Measurements from ENCODE around the gene TOMM5.

The TOMM5 gene

DNA sequence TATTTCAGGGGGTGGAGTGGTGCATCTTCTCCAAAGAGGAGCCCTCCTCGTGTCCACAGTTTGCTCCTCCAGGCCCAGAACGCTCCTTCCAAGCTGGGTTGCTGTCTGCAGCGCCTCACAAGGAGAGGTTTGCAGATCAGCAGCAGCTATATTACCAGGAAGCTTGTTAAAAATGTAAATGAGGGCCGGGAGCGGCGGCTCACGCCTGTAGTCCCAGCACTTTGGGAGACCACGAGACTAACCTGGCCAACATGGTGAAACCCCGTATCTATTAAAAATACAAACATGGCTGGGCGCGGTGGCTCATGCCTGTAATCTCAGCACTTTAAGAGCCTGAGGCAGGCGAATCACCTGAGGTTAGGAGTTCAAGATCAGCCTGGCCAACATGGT, 33.4 kb upstream of the TOMM5 start:
- TF ChIP-seq, protein P1, sequence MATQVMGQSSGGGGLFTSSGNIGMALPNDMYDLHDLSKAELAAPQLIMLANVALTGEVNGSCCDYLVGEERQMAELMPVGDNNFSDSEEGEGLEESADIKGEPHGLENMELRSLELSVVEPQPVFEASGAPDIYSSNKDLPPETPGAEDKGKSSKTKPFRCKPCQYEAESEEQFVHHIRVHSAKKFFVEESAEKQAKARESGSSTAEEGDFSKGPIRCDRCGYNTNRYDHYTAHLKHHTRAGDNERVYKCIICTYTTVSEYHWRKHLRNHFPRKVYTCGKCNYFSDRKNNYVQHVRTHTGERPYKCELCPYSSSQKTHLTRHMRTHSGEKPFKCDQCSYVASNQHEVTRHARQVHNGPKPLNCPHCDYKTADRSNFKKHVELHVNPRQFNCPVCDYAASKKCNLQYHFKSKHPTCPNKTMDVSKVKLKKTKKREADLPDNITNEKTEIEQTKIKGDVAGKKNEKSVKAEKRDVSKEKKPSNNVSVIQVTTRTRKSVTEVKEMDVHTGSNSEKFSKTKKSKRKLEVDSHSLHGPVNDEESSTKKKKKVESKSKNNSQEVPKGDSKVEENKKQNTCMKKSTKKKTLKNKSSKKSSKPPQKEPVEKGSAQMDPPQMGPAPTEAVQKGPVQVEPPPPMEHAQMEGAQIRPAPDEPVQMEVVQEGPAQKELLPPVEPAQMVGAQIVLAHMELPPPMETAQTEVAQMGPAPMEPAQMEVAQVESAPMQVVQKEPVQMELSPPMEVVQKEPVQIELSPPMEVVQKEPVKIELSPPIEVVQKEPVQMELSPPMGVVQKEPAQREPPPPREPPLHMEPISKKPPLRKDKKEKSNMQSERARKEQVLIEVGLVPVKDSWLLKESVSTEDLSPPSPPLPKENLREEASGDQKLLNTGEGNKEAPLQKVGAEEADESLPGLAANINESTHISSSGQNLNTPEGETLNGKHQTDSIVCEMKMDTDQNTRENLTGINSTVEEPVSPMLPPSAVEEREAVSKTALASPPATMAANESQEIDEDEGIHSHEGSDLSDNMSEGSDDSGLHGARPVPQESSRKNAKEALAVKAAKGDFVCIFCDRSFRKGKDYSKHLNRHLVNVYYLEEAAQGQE (IDR thresholded peaks at IDR 0.05; ENCODE audit: low read depth), result no peak
- TF ChIP-seq NFIC (IDR thresholded peaks at IDR 0.05) (no peak), FOXM1 (IDR thresholded peaks at IDR 0.05; ENCODE audit: borderline replicate concordance, low read depth) (no peak), TEAD4 (IDR thresholded peaks at IDR 0.05) (no peak), CREB1 (IDR thresholded peaks at IDR 0.05; ENCODE audit: low read depth) (no peak), ZBTB7A (IDR thresholded peaks at IDR 0.05; ENCODE audit: low read depth) (no peak), RAD21 (IDR thresholded peaks at IDR 0.05; ENCODE audit: low read depth) (no peak), TAF1 (IDR thresholded peaks at IDR 0.05; ENCODE audit: low read depth) (no peak)
- TF ChIP-seq, protein P2, sequence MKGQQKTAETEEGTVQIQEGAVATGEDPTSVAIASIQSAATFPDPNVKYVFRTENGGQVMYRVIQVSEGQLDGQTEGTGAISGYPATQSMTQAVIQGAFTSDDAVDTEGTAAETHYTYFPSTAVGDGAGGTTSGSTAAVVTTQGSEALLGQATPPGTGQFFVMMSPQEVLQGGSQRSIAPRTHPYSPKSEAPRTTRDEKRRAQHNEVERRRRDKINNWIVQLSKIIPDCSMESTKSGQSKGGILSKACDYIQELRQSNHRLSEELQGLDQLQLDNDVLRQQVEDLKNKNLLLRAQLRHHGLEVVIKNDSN (IDR thresholded peaks at IDR 0.05), result no peak

DNA sequence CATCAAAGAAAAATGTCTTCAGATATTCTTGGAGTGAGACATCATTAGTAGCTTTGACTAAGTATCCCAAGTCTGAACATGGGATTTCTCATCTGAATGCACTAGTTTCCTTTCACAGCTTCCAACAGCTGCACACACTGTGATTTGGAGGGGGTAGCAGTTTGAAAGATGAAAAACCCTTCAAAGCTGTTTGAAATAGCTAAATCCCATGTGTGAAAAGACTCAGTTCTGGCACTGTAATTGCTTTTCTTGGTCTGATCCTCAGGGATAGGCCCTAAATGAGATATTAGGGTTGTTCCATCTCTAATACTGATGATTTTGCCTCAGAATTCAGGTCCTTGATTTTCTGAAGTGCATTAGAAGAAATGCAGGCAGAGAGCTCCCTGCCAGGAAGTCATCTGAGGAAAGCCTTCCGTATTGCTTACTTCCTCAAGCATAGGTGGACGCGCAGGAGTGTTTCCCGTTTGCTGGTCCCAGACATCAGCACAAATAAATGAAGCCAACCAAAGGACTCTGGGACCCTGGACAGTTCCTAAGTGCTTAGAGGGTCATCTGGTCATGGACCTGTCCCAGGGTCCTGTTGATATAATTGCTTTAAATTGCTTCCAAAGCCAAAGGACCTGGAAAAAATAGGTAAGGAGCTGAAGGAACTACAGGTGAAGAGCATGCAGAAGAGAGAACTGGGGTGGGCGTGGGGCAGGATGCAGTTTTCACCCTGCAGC, 32.8 kb upstream of the TOMM5 start:
- TF ChIP-seq, protein P3, sequence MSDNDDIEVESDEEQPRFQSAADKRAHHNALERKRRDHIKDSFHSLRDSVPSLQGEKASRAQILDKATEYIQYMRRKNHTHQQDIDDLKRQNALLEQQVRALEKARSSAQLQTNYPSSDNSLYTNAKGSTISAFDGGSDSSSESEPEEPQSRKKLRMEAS (IDR thresholded peaks at IDR 0.05), result no peak
- TF ChIP-seq, protein P1 (IDR thresholded peaks at IDR 0.05; ENCODE audit: low read depth), result peak; percentile 69
- no peak for TF ChIP-seq TAF1 (IDR thresholded peaks at IDR 0.05; ENCODE audit: low read depth)

DNA sequence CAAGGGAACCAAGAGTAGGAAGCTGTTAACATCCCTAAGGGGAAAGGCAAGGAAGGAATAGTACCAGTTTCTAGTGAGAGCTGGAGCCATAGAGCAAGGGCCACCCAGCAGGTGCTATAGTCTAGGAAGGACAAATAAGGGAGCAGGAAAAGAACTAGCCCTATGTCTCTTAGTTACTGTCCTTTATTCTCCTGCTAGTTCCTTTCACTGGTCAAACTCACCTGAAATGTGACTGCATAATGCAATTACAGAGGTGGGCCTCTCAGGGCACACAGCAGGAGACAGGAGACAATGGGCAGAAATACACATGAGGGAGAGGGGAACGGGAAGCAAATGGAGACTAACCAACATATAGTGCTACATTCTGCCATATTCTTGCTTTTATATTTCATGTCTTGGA, 31.7 kb upstream of the TOMM5 start:
- TF ChIP-seq EP300 (IDR thresholded peaks at IDR 0.05; ENCODE audit: borderline replicate concordance), result no peak
- TF ChIP-seq CREB1 (IDR thresholded peaks at IDR 0.05; ENCODE audit: low read depth), result no peak
- TF ChIP-seq, protein P3 (IDR thresholded peaks at IDR 0.05), result no peak
- TF ChIP-seq TEAD4 (IDR thresholded peaks at IDR 0.05), result no peak
- TF ChIP-seq NFIC (IDR thresholded peaks at IDR 0.05), result no peak
- no peak for TF ChIP-seq FOXM1 (IDR thresholded peaks at IDR 0.05; ENCODE audit: borderline replicate concordance, low read depth)
- no peak for TF ChIP-seq EGR1 (IDR thresholded peaks at IDR 0.05)
- no peak for TF ChIP-seq CEBPB (IDR thresholded peaks at IDR 0.05)
- no peak for TF ChIP-seq TCF12 (IDR thresholded peaks at IDR 0.05; ENCODE audit: low read depth)
- TF ChIP-seq RAD21 (IDR thresholded peaks at IDR 0.05; ENCODE audit: low read depth), result no peak
- no peak for TF ChIP-seq YY1 (IDR thresholded peaks at IDR 0.05; ENCODE audit: low read depth)
- TF ChIP-seq ZBTB7A (IDR thresholded peaks at IDR 0.05; ENCODE audit: low read depth), result no peak
- TF ChIP-seq, protein P2 (IDR thresholded peaks at IDR 0.05), result no peak
- no peak for TF ChIP-seq TAF1 (IDR thresholded peaks at IDR 0.05; ENCODE audit: low read depth)
- TF ChIP-seq, protein P1 (IDR thresholded peaks at IDR 0.05; ENCODE audit: low read depth), result no peak

DNA sequence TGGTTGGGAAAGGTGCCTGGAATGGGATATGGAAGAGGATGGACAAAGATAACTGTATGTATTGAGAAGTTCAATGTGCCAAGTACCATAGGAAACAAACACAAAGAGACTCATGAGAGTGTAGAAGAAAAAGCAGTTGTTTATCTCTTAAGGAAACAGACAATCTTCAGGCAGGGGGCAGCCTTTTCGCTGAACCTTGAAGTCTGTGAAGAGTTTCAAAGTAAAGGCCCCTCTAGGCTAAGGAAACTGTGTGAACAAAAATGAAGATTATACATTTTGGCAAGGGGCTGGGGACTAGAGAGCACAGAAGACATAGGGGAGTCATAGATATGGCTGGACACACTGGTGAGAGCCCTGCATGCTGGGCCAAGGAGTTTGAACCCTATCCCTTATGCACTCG, 30.9 kb upstream of the TOMM5 start:
- no peak for TF ChIP-seq EP300 (IDR thresholded peaks at IDR 0.05; ENCODE audit: borderline replicate concordance)
- TF ChIP-seq, protein P2 (IDR thresholded peaks at IDR 0.05), result no peak
- no peak for TF ChIP-seq EGR1 (IDR thresholded peaks at IDR 0.05)
- no peak for TF ChIP-seq FOXM1 (IDR thresholded peaks at IDR 0.05; ENCODE audit: borderline replicate concordance, low read depth)
- no peak for TF ChIP-seq YY1 (IDR thresholded peaks at IDR 0.05; ENCODE audit: low read depth)
- no peak for TF ChIP-seq TAF1 (IDR thresholded peaks at IDR 0.05; ENCODE audit: low read depth)
- TF ChIP-seq, protein P3 (IDR thresholded peaks at IDR 0.05), result no peak
- TF ChIP-seq, protein P1 (IDR thresholded peaks at IDR 0.05; ENCODE audit: low read depth), result no peak
- TF ChIP-seq RAD21 (IDR thresholded peaks at IDR 0.05; ENCODE audit: low read depth), result no peak
- TF ChIP-seq TEAD4 (IDR thresholded peaks at IDR 0.05), result no peak
- TF ChIP-seq CREB1 (IDR thresholded peaks at IDR 0.05; ENCODE audit: low read depth), result no peak

Data from Ishikawa (cell line).